ENCODE results near the gene CCDC137. TPM values are rescaled to one million over a fixed set of nuclear protein-coding genes. Genes with fewer than 3 reads are reported as not detected.

Gene CCDC137
- total RNA-seq, 1 donor from 2014 or later = 14.9 TPM

DNA sequence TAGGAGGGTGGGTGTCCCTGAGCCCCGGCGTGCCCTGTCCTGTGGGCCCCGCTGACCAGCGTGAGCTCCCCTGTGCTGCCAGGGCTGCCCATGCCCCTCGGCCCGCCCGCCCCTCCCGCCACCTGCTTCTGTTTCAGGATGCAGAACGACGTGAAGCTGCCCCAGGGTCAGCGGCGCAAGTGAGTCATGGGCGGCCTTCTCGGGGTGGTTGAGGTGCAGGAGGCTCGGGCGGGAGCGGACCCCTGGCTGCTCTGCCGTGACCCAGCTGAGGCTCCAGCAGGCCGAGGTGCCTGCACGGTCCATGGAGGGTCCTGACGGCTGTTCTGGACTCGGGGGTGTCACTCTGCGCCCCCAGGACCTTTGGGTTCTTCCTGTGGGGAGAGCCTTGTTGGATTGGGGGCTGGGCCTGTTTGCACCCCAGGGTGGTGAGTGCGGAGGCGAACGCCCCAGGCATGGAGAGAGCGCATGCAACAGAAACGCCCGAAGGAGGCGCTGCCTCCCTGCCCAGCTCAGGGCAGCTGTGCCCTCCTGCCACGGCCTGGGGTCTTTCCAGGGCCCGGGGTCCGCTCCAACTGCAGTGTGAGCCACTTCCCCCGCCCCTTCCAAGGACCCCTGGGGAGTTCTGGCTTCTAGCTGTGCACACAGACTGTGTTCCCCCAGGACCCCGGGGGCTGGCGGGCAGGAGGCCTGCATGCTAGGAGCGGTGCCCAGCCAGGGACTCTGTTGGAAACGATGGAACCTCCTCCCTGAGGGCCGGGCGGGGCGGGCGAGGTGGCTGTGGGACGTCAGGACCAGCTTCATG, 49.5 kb downstream of the CCDC137 start:
- Mint-ChIP-seq H3K27me3 (ENCODE audit: unreplicated experiment) (no peaks in the 10 kb centered on the region), H3K4me3 (ENCODE audit: unreplicated experiment) (no peak overlapping the region), H3K36me3 (ENCODE audit: unreplicated experiment) (no peaks in the 10 kb centered on the region), H3K27ac (ENCODE audit: unreplicated experiment) (no peak overlapping the region), H3K4me1 (ENCODE audit: unreplicated experiment) (peaks cover 18% of the 10 kb centered on the region), H3K9me3 (ENCODE audit: unreplicated experiment) (no peaks in the 10 kb centered on the region)
- TF ChIP-seq, protein P1, sequence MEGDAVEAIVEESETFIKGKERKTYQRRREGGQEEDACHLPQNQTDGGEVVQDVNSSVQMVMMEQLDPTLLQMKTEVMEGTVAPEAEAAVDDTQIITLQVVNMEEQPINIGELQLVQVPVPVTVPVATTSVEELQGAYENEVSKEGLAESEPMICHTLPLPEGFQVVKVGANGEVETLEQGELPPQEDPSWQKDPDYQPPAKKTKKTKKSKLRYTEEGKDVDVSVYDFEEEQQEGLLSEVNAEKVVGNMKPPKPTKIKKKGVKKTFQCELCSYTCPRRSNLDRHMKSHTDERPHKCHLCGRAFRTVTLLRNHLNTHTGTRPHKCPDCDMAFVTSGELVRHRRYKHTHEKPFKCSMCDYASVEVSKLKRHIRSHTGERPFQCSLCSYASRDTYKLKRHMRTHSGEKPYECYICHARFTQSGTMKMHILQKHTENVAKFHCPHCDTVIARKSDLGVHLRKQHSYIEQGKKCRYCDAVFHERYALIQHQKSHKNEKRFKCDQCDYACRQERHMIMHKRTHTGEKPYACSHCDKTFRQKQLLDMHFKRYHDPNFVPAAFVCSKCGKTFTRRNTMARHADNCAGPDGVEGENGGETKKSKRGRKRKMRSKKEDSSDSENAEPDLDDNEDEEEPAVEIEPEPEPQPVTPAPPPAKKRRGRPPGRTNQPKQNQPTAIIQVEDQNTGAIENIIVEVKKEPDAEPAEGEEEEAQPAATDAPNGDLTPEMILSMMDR (IDR thresholded peaks at IDR 0.05) = no peak
- peak; percentile 83 for DNase-seq (ENCODE audit: extremely low spot score, unreplicated experiment)

DNA sequence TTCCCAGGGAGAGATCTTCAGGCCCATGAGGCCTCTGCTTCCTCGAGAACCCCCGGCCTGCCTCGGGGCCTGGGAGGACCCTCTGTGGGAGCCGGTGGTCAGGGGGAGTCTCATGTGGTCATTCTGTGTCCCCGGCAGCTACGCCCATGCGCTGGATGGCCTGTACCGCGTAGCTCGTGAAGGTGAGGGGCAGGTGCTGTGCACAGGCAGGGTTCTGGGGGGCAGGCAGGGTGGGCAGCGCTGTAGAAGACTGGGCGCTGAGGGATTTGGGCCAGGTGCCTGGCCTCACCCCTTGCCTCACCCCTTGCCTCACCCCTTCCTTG, 50.1 kb downstream of the CCDC137 start:
- no peaks in the 10 kb centered on the region for H3K9me3 Mint-ChIP-seq (ENCODE audit: unreplicated experiment)

DNA sequence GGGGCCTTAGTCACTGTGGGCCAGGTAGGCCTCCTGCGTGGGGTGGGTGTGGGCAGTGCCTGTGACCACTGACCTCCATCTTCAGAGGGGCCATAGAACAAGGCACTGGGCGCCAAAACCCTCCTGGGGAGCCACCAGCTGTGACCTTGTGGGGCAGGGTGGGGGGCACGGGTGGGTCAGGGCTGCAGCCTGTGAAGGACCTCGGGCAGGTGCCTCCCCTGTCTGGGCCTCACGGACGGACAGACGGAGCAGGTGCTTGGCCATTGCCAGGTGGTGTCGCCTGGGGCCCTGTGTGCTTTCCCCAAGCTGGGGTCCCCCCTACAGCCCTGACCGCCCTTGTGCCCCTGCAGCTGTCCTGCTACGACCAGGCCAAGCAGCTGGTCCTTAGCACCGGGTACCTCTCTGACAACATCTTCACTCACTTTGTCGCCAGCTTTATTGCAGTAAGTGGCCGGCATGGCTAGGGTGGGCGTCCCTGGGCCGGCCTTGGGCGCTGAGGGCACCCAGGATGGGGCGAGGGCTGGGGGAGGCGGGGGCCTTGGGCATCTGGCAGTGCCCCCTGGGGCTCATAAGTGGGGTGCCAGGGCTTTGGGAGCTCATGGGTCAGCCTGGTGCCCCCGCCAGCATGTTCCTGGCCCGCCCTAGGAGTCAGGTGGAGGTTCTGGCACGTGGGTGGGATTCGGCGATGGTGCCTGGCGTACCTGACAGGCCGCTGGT, 50.7 kb downstream of the CCDC137 start:
- Mint-ChIP-seq H3K36me3 (ENCODE audit: unreplicated experiment) (no peaks in the 10 kb centered on the region), H3K4me3 (ENCODE audit: unreplicated experiment) (no peak overlapping the region), H3K9me3 (ENCODE audit: unreplicated experiment) (no peaks in the 10 kb centered on the region), H3K4me1 (ENCODE audit: unreplicated experiment) (peaks cover 15% of the 10 kb centered on the region), H3K27ac (ENCODE audit: unreplicated experiment) (no peak overlapping the region), H3K27me3 (ENCODE audit: unreplicated experiment) (no peaks in the 10 kb centered on the region)
- TF ChIP-seq, protein P1 (IDR thresholded peaks at IDR 0.05) = no peak
- DNase-seq (ENCODE audit: extremely low spot score, unreplicated experiment) = peak; percentile 83

More for the DNA sequence above, 50.1 kb downstream of the CCDC137 start:
- H3K36me3 Mint-ChIP-seq (ENCODE audit: unreplicated experiment) = no peaks in the 10 kb centered on the region
- DNase-seq (ENCODE audit: extremely low spot score, unreplicated experiment) = no peak
- H3K4me3 Mint-ChIP-seq (ENCODE audit: unreplicated experiment) = no peak overlapping the region
- TF ChIP-seq, protein P1 (IDR thresholded peaks at IDR 0.05) = no peak
- H3K27ac Mint-ChIP-seq (ENCODE audit: unreplicated experiment) = no peak overlapping the region
- H3K27me3 Mint-ChIP-seq (ENCODE audit: unreplicated experiment) = no peaks in the 10 kb centered on the region
- peaks cover 13% of the 10 kb centered on the region for H3K4me1 Mint-ChIP-seq (ENCODE audit: unreplicated experiment)

DNA sequence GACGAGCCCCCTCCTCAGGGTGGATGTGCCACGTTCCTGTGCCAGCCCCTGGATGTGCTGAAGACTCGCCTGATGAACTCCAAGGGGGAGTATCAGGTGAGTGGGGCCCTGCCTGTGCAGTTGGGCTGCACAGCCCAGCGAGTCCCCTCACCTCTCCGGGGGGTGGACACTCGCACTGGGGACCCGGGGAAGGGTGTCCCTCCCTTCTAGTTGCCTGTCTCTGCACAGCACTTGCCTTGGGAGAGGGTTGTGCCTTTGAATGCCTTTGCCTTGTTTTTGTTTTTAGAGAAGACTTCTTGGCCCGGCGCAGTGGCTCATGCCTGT, 51.2 kb downstream of the CCDC137 start:
- no peaks in the 10 kb centered on the region for H3K27me3 Mint-ChIP-seq (ENCODE audit: unreplicated experiment)
- no peak overlapping the region for H3K27ac Mint-ChIP-seq (ENCODE audit: unreplicated experiment)
- H3K4me1 Mint-ChIP-seq (ENCODE audit: unreplicated experiment) = peaks cover 14% of the 10 kb centered on the region
- H3K36me3 Mint-ChIP-seq (ENCODE audit: unreplicated experiment) = no peaks in the 10 kb centered on the region
- no peak overlapping the region for H3K4me3 Mint-ChIP-seq (ENCODE audit: unreplicated experiment)
- H3K9me3 Mint-ChIP-seq (ENCODE audit: unreplicated experiment) = no peaks in the 10 kb centered on the region
- peak; percentile 73 for DNase-seq (ENCODE audit: extremely low spot score, unreplicated experiment)
- TF ChIP-seq, protein P1 (IDR thresholded peaks at IDR 0.05) = no peak
